IMR-90 (cell line): ENCODE measurements around the gene FAM184A. TPM values are rescaled to one million over a fixed set of nuclear protein-coding genes. Genes with fewer than 3 reads are reported as not detected.

Experiments used
- ATAC-seq: fragments of 200-7000 bp; cut with Tn5 transposase; 2 replicates; pipeline ENCODE4 v1.9.1; 2020; ENCODE audit warnings: low read depth, mild to moderate bottlenecking, moderate library complexity
- BruUV-seq: library from RNA; stranded (reverse); fragments of 400-500 nt; replicated peaks from 2 replicates; lab custom pipeline; 2021; lab: Mats Ljungman, UMichigan
- CTCF ChIA-PET: fragments of 300-600 bp; formaldehyde crosslinking; extraction: SDS; loops from one replicate; lab custom pipeline; 2021; ENCODE audit warnings: antibody characterized with exemption; lab: Yijun Ruan, JAX
- POLR2A ChIA-PET: fragments of 300-600 bp; sonication (Branson Sonifier 250); formaldehyde crosslinking; loops from one replicate; lab custom pipeline; 2022; ENCODE audit warnings: antibody characterized with exemption; ENCODE audit not compliant: unreplicated experiment; lab: Charles Lee
- DNase-seq: peaks from one replicate; pipeline ENCODE4 v3.0.0; 2013
- H2AFZ ChIP-seq: replicated peaks from 2 replicates; pipeline ENCODE3; 2013; ENCODE audit warnings: low read length, mild to moderate bottlenecking; ENCODE audit not compliant: poor library complexity
- H2AK5ac ChIP-seq: 2 replicates; pipeline ENCODE4 v1.6.1; 2013; ENCODE audit warnings: low read depth, low read length, inconsistent platforms
- H2AK9ac ChIP-seq: replicated peaks from 2 replicates; pipeline ENCODE3; 2013; ENCODE audit warnings: mild to moderate bottlenecking, low read depth, low read length, moderate library complexity; ENCODE audit not compliant: poor library complexity
- H2BK120ac ChIP-seq: 2 replicates; pipeline ENCODE4 v1.6.1; 2013; ENCODE audit warnings: low read depth, low read length, inconsistent platforms
- H2BK15ac ChIP-seq: 3 replicates; pipeline ENCODE4 v1.6.1; 2013; ENCODE audit warnings: low read depth, low read length, inconsistent platforms
- H2BK20ac ChIP-seq: 2 replicates; pipeline ENCODE4 v1.6.1; 2013; ENCODE audit warnings: low read depth, mild to moderate bottlenecking, inconsistent platforms, low read length, moderate library complexity
- H2BK5ac ChIP-seq: 2 replicates; pipeline ENCODE4 v1.6.1; 2013; ENCODE audit warnings: mild to moderate bottlenecking, low read depth, low read length, inconsistent platforms; ENCODE audit not compliant: poor library complexity, severe bottlenecking
- H3K14ac ChIP-seq: replicated peaks from 2 replicates; pipeline ENCODE4 v1.6.1; 2013; ENCODE audit warnings: low read depth, low read length, inconsistent platforms
- H3K18ac ChIP-seq: 2 replicates; pipeline ENCODE4 v1.6.1; 2013; ENCODE audit warnings: low read depth, low read length, control low read depth
- H3K23ac ChIP-seq: 2 replicates; pipeline ENCODE4 v1.6.1; 2013; ENCODE audit warnings: low read depth, low read length, inconsistent platforms
- H3K27ac ChIP-seq: 2 replicates; pipeline ENCODE4 v1.5.1; 2013; ENCODE audit warnings: mild to moderate bottlenecking, control low read depth, low read length; ENCODE audit not compliant: insufficient read depth
- H3K27me3 ChIP-seq: 2 replicates; pipeline ENCODE4 v1.6.1; 2013; ENCODE audit warnings: low read length; ENCODE audit not compliant: control insufficient read depth, insufficient read depth
- H3K36me3 ChIP-seq: 2 replicates; pipeline ENCODE4 v1.6.1; 2013; ENCODE audit warnings: low read length, mixed read lengths; ENCODE audit not compliant: control insufficient read depth, insufficient read depth
- H3K4ac ChIP-seq: 2 replicates; pipeline ENCODE4 v1.6.1; 2013; ENCODE audit warnings: low read depth, low read length, inconsistent platforms
- H3K4me1 ChIP-seq: 2 replicates; pipeline ENCODE4 v1.6.1; 2013; ENCODE audit warnings: low read length, mixed read lengths; ENCODE audit not compliant: control insufficient read depth, insufficient read depth
- H3K4me2 ChIP-seq: 2 replicates; pipeline ENCODE4 v1.6.1; 2013; ENCODE audit warnings: low read depth, mild to moderate bottlenecking, control low read depth, low read length, moderate library complexity
- H3K4me3 ChIP-seq: 2 replicates; pipeline ENCODE4 v1.5.1; 2013; ENCODE audit warnings: low read depth, mild to moderate bottlenecking, control low read depth, low read length, moderate library complexity; ENCODE audit not compliant: insufficient read depth
- H3K56ac ChIP-seq: 2 replicates; pipeline ENCODE4 v1.6.1; 2013; ENCODE audit warnings: low read length, inconsistent platforms; ENCODE audit not compliant: insufficient read depth; ENCODE audit errors: extremely low read depth
- H3K79me1 ChIP-seq, 2 experiments: 2 replicates each; pipeline ENCODE4 v1.6.1; 2013; ENCODE audit warnings: low read length in 2 of 2, inconsistent platforms in 1 of 2, low read depth in 1 of 2
- H3K9ac ChIP-seq: 2 replicates; pipeline ENCODE4 v1.6.1; 2013; ENCODE audit warnings: low read depth, low read length, control low read depth
- H3K9me1 ChIP-seq: 2 replicates; pipeline ENCODE4 v1.6.1; 2013; ENCODE audit warnings: low read length, inconsistent platforms; ENCODE audit not compliant: insufficient read depth
- H3K9me3 ChIP-seq: 2 replicates; pipeline ENCODE4 v1.6.1; 2013; ENCODE audit warnings: low read length; ENCODE audit not compliant: control insufficient read depth, insufficient read depth
- H4K20me1 ChIP-seq: 2 replicates; pipeline ENCODE4 v1.6.1; 2013; ENCODE audit warnings: low read length, inconsistent platforms; ENCODE audit not compliant: insufficient read depth
- H4K5ac ChIP-seq: 2 replicates; pipeline ENCODE4 v1.6.1; 2013; ENCODE audit warnings: mild to moderate bottlenecking, low read depth, low read length, control low read depth
- H4K8ac ChIP-seq, 2 experiments: 2 replicates each; pipeline ENCODE4 v1.6.1; 2013; ENCODE audit warnings: low read depth in 2 of 2, low read length in 2 of 2, control low read depth in 1 of 2, inconsistent platforms in 1 of 2
- H4K91ac ChIP-seq: 2 replicates; pipeline ENCODE4 v1.6.1; 2013; ENCODE audit warnings: low read depth, low read length, inconsistent platforms; ENCODE audit not compliant: insufficient read depth
- FOS ChIP-seq: fragments of 150-350 bp; IDR thresholded peaks from 2 replicates; pipeline ENCODE4 v1.6.1; 2016; ENCODE audit warnings: low read depth, low read length
- MAZ ChIP-seq: IDR thresholded peaks from 2 replicates; pipeline ENCODE4 v1.6.1; 2012; ENCODE audit warnings: low read depth, mild to moderate bottlenecking, low read length, improper control_type of control experiment, moderate library complexity, borderline replicate concordance
- WGBS, 2 experiments: methylation state at CpG; one replicate each; pipeline versions ENCODE4 v1.1.5 to v1.1.7; 2013; ENCODE audit warnings: missing lambda C conversion rate in 2 of 2; ENCODE audit not compliant: insufficient read length in 1 of 2; ENCODE audit errors: extremely low coverage in 2 of 2; 5-methylcytosine and 5-hydroxymethylcytosine counted together
- dilution Hi-C: fragments of 300-500 bp; cut with HindIII; formaldehyde crosslinking; loops from one replicate; pipeline ENCODE4 v1.14.3; 2018; ENCODE audit warnings: low sequenced_read_pairs; ENCODE audit not compliant: unreplicated experiment
- in situ Hi-C: fragments of 300-500 bp; cut with MboI; formaldehyde crosslinking; loops from 3 replicates; pipeline ENCODE4 v1.14.3; 2019; ENCODE audit warnings: low sequenced_read_pairs, inconsistent platforms, mixed read lengths
- intact Hi-C: fragments of 100-400 bp; cut with micrococcal nuclease; formaldehyde crosslinking; loops from 2 replicates; pipeline ENCODE4 v1.10.0; 2022
- polyA plus RNA-seq, 3 experiments: library from polyadenylated mRNA; depleted of rRNA; stranded (reverse); fragments of >200 nt; gene quantifications; 2 replicates each; pipeline ENCODE4 v1.2.3, GENCODE V29; 2012; ENCODE audit warnings: low replicate concordance in 1 of 3
- total RNA-seq: library from RNA; depleted of rRNA; stranded (reverse); fragments of >200 nt; gene quantifications from 2 replicates; pipeline ENCODE4 v1.2.3, GENCODE V29; 2012

FAM184A gene
- total and polyA plus RNA-seq, 2 of the 4 experiments (the other 2 are of a cell fraction): 0.03 TPM; not detected in 1

- Histone ChIP-seq H3K9ac (no peak overlapping the region), H3K9me1 (no peaks in the 10 kb centered on the region), H2BK15ac (no peak overlapping the region), H3K56ac (no peak overlapping the region), H3K4ac (no peak overlapping the region), H3K9me3 (no peaks in the 10 kb centered on the region), H2AFZ (peak overlapping the region; percentile 23), H3K18ac (no peak overlapping the region), H3K4me1 (no peaks in the 10 kb centered on the region), H3K36me3 (no peaks in the 10 kb centered on the region), H4K91ac (no peak overlapping the region), H4K5ac (no peak overlapping the region), H4K20me1 (no peaks in the 10 kb centered on the region), H2AK9ac (no peak overlapping the region), H3K23ac (no peak overlapping the region), H3K27me3 (no peaks in the 10 kb centered on the region), H3K14ac (no peak overlapping the region), H2BK20ac (no peak overlapping the region), H3K4me3 (no peak overlapping the region), H3K27ac (no peak overlapping the region), H3K79me1 (no peaks in the 10 kb centered on the region), H2BK5ac (no peak overlapping the region), H2BK120ac (no peak overlapping the region), H4K8ac (no peak overlapping the region), H2AK5ac (no peak overlapping the region), H3K4me2 (no peak overlapping the region)
- no peak for DNase-seq
- in situ Hi-C loops (no loop called here), dilution Hi-C loops (no loop called here), intact Hi-C loops (no loop called here)
- ATAC-seq: no peak
- WGBS, 2 experiments: no CpG with 5 or more reads among the region's 1 CpG
- POLR2A ChIA-PET: no interaction called here
- CTCF ChIA-PET: interaction anchor here (0.9 kb wide), 1 partner anchor 8 kb away, joined by 3 read pairs; no protein-coding TSS in a partner anchor
- TF ChIP-seq FOS (no peak), MAZ (no peak)
- BruUV-seq: no TSS peak
These were observed 106.8 kb downstream of the FAM184A start for GRCh38 chr6:118971682-118972081.
